Activated T-helper 2 cell treated with anti-CD3 and anti-CD28 coated beads, Interferon-gamma antibody, Interleukin-2, Interleukin-4, amounts not matched to agents 10 μg/mL and 5 μg/mL and 100 μg/mL, durations not matched to agents 14 hours and 24 hours and 36 hours (primary cell): Measurements from ENCODE around the gene PNLDC1. TPM values are rescaled to one million over a fixed set of nuclear protein-coding genes. Genes with fewer than 3 reads are reported as not detected.

Experiments used
- DNase-seq: peaks from one replicate; pipeline ENCODE4 v3.0.0; 2021; ENCODE audit warnings: low spot score
- H3K27ac Mint-ChIP-seq: one replicate; pipeline ENCODE4 v1.8.0; 2021; ENCODE audit warnings: mixed read lengths
- H3K27me3 Mint-ChIP-seq: one replicate; pipeline ENCODE4 v1.8.0; 2021; ENCODE audit warnings: low read depth, mixed read lengths
- H3K36me3 Mint-ChIP-seq: one replicate; pipeline ENCODE4 v1.8.0; 2021; ENCODE audit warnings: low read depth, mixed read lengths
- H3K4me1 Mint-ChIP-seq: one replicate; pipeline ENCODE4 v1.8.0; 2021; ENCODE audit warnings: low read depth, mixed read lengths
- H3K4me3 Mint-ChIP-seq: one replicate; pipeline ENCODE4 v1.8.0; 2021; ENCODE audit warnings: low read depth, mild to moderate bottlenecking, moderate library complexity, mixed read lengths
- H3K9me3 Mint-ChIP-seq: one replicate; pipeline ENCODE4 v1.8.0; 2021; ENCODE audit warnings: mixed read lengths
- intact Hi-C: fragments of 100-400 bp; cut with micrococcal nuclease; formaldehyde crosslinking; loops from one replicate; pipeline ENCODE4 v1.15.1; 2023
- total RNA-seq: library from RNA; stranded (reverse); gene quantifications from 2 replicates; pipeline ENCODE4 v1.2.3, GENCODE V29; 2022

The PNLDC1 gene
- total RNA-seq, 1 donor from 2014 or later, result 0.32 TPM

- peaks cover 46% of the 10 kb centered on the region for H3K4me1 Mint-ChIP-seq
- peak; percentile 91 for DNase-seq
- H3K27ac Mint-ChIP-seq, result peak within 1 kb of the TSS; percentile 93
- H3K36me3 Mint-ChIP-seq, result peaks cover 60% of the 10 kb centered on the region
- no peaks in the 10 kb centered on the region for H3K27me3 Mint-ChIP-seq
- intact Hi-C loops, result loop anchor here (1.0 kb wide), 3 partner anchors 27 to 69 kb away; partner anchors contain the start of genes SOD2 and TCP1
- H3K9me3 Mint-ChIP-seq, result no peaks in the 10 kb centered on the region
- peak within 1 kb of the TSS; percentile 93 for H3K4me3 Mint-ChIP-seq
Measured at GRCh38 chr6:159761873-159762680, 38.0 kb upstream of the PNLDC1 start, which contains the start of gene ACAT2. Gene ACAT2, plus strand, starts transcription at chr6:159762045. Its CDS starts 43 bp downstream, at chr6:159762088.

- no peaks in the 10 kb centered on the region for H3K9me3 Mint-ChIP-seq
- peak overlapping the region; percentile 90 for H3K27ac Mint-ChIP-seq
- peaks cover 61% of the 10 kb centered on the region for H3K36me3 Mint-ChIP-seq
- peaks cover 46% of the 10 kb centered on the region for H3K4me1 Mint-ChIP-seq
- peak overlapping the region; percentile 93 for H3K4me3 Mint-ChIP-seq
- DNase-seq, result peak; percentile 24
- intact Hi-C loops, result loop anchor here (1.0 kb wide), 3 partner anchors 27 to 69 kb away; partner anchors contain the start of genes SOD2 and TCP1
- no peaks in the 10 kb centered on the region for H3K27me3 Mint-ChIP-seq
Measured at GRCh38 chr6:159762681-159763293, 37.3 kb upstream of the PNLDC1 start.

DNA sequence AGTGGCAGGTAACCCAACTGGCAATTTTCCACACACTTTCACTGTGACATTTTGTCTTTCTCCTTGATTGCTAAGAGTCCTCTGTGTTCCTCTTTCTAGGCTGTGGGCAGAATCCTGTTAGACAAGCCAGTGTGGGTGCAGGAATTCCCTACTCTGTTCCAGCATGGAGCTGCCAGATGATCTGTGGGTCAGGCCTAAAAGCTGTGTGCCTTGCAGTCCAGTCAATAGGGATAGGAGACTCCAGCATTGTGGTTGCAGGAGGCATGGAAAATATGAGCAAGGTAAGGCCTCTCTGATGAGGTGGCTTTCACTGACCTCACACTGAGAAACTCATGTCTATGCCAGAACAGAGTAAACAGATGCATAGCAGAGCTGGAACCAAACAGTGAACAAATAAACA, 33.2 kb upstream of the PNLDC1 start:
- Mint-ChIP-seq H3K27me3 (no peaks in the 10 kb centered on the region), H3K9me3 (peaks cover 3% of the 10 kb centered on the region), H3K4me1 (peaks cover 26% of the 10 kb centered on the region), H3K27ac (peak overlapping the region; percentile 66), H3K36me3 (peaks cover 81% of the 10 kb centered on the region), H3K4me3 (no peak overlapping the region)
- DNase-seq, result no peak
- intact Hi-C loops, result no loop called here

- Mint-ChIP-seq H3K27me3 (no peaks in the 10 kb centered on the region), H3K4me3 (no peak overlapping the region), H3K36me3 (peaks cover 84% of the 10 kb centered on the region), H3K27ac (peak overlapping the region; percentile 53), H3K4me1 (peaks cover 21% of the 10 kb centered on the region), H3K9me3 (peaks cover 3% of the 10 kb centered on the region)
- intact Hi-C loops, result no loop called here
- DNase-seq, result no peak
Measured at GRCh38 chr6:159769470-159769869, 30.6 kb upstream of the PNLDC1 start.

DNA sequence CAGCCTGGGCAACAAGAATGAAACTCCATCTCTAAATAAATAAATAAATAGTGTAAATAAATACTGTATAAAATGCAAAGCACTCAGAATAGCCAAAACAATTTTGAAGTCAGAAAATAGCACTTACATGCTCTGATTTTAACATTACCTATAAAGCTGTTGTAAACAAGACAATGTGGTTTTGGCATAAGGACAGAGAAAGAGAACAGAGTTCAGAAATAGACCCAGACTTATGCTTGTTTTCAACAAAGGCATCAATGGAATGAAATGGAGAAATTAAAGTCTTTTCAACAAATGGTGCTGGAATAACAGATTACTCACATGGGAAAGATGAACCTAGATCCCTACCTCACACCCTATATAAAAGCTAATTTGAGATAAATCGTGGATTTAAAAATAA, 27.9 kb upstream of the PNLDC1 start:
- intact Hi-C loops, result no loop called here
- Mint-ChIP-seq H3K4me1 (peaks cover 5% of the 10 kb centered on the region), H3K27ac (no peak overlapping the region), H3K27me3 (no peaks in the 10 kb centered on the region), H3K9me3 (peaks cover 3% of the 10 kb centered on the region), H3K4me3 (no peak overlapping the region), H3K36me3 (peaks cover 84% of the 10 kb centered on the region)
- DNase-seq, result no peak

GRCh38 chr6:159777240-159777904, 22.7 kb upstream of the PNLDC1 start:
- peaks cover 87% of the 10 kb centered on the region for H3K36me3 Mint-ChIP-seq
- no peak for DNase-seq
- no peaks in the 10 kb centered on the region for H3K9me3 Mint-ChIP-seq
- H3K4me1 Mint-ChIP-seq, result peaks cover 12% of the 10 kb centered on the region
- no peaks in the 10 kb centered on the region for H3K27me3 Mint-ChIP-seq
- no peak overlapping the region for H3K27ac Mint-ChIP-seq
- no peak overlapping the region for H3K4me3 Mint-ChIP-seq
- intact Hi-C loops, result no loop called here

- intact Hi-C loops, result no loop called here
- H3K4me1 Mint-ChIP-seq, result peaks cover 19% of the 10 kb centered on the region
- peaks cover 93% of the 10 kb centered on the region for H3K36me3 Mint-ChIP-seq
- DNase-seq, result no peak
- H3K4me3 Mint-ChIP-seq, result no peak overlapping the region
- H3K27ac Mint-ChIP-seq, result no peak overlapping the region
- H3K27me3 Mint-ChIP-seq, result no peaks in the 10 kb centered on the region
- H3K9me3 Mint-ChIP-seq, result no peaks in the 10 kb centered on the region
Measured at GRCh38 chr6:159778131-159778530, 21.9 kb upstream of the PNLDC1 start.

DNA sequence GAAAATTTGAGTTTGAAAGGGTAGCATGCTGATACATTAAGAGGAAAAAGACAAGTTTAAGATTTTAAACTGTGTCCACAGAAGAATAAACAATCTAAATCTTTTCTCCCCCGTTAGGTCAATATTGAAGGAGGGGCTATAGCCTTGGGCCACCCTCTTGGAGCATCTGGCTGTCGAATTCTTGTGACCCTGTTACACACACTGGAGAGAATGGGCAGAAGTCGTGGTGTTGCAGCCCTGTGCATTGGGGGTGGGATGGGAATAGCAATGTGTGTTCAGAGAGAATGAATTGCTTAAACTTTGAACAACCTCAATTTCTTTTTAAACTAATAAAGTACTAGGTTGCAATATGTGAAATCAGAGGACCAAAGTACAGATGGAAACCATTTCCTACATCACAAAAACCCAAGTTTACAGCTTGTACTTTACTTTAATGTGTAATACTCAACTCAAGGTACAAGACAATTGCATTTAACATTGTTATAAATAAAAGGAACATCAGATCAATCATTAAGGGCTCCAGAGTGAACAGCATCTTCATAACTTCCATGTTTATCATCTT, 21.5 kb upstream of the PNLDC1 start:
- H3K27ac Mint-ChIP-seq, result no peak overlapping the region

GRCh38 chr6:159788276-159788675, 11.8 kb upstream of the PNLDC1 start:
- Mint-ChIP-seq H3K27ac (peak overlapping the region; percentile 86), H3K27me3 (no peaks in the 10 kb centered on the region), H3K4me1 (peaks cover 45% of the 10 kb centered on the region), H3K4me3 (peak overlapping the region; percentile 96), H3K36me3 (peaks cover 73% of the 10 kb centered on the region), H3K9me3 (no peaks in the 10 kb centered on the region)
- no peak for DNase-seq
- intact Hi-C loops, result loop anchor here (2.0 kb wide), 1 partner anchor 181 kb away; the partner anchor contains the start of gene IGF2R

More for the DNA sequence above, 21.5 kb upstream of the PNLDC1 start:
- Mint-ChIP-seq H3K9me3 (no peaks in the 10 kb centered on the region), H3K4me3 (no peak overlapping the region), H3K36me3 (peaks cover 92% of the 10 kb centered on the region), H3K27me3 (no peaks in the 10 kb centered on the region), H3K4me1 (peaks cover 19% of the 10 kb centered on the region)
- DNase-seq, result no peak
- intact Hi-C loops, result no loop called here

DNA sequence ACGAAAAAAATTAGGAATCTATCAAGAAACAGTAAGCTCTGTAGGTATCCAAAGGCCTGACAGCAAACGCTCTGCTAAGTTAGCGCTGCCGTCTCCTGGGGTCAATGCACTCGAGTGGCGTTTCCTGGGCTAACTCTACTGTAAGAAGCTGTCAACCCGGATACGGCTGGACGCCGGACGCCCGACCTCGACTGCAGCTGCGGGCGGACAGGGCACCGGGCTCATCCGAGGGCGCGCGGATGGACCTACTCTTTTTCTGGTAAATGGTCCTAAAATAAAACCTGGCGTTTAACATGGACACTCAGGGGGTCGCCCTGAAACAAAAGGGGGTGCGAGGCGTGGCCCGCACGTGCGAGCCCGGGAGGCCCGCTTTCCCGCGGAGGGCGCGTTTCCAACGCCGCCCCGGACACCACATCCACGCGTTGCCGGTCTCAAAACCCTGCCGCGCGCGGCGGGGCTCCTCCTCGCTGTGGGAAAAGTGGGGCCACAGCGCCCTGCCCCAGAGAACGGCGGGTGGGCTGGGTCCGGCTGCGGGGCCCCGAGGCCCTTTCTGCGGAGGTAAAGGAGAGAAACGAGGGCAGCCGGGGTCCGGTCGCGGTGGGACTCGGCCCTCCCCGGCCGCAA, 11.2 kb upstream of the PNLDC1 start:
- Mint-ChIP-seq H3K27me3 (no peaks in the 10 kb centered on the region), H3K4me3 (peak overlapping the region; percentile 96), H3K27ac (peak overlapping the region; percentile 86), H3K4me1 (peaks cover 44% of the 10 kb centered on the region), H3K9me3 (no peaks in the 10 kb centered on the region), H3K36me3 (peaks cover 74% of the 10 kb centered on the region)
- intact Hi-C loops, result loop anchor here (1.0 to 2.0 kb wide), 4 partner anchors 27 to 180 kb away; partner anchors contain the start of genes ACAT2, IGF2R and WTAP
- DNase-seq, result peak; percentile 16

DNA sequence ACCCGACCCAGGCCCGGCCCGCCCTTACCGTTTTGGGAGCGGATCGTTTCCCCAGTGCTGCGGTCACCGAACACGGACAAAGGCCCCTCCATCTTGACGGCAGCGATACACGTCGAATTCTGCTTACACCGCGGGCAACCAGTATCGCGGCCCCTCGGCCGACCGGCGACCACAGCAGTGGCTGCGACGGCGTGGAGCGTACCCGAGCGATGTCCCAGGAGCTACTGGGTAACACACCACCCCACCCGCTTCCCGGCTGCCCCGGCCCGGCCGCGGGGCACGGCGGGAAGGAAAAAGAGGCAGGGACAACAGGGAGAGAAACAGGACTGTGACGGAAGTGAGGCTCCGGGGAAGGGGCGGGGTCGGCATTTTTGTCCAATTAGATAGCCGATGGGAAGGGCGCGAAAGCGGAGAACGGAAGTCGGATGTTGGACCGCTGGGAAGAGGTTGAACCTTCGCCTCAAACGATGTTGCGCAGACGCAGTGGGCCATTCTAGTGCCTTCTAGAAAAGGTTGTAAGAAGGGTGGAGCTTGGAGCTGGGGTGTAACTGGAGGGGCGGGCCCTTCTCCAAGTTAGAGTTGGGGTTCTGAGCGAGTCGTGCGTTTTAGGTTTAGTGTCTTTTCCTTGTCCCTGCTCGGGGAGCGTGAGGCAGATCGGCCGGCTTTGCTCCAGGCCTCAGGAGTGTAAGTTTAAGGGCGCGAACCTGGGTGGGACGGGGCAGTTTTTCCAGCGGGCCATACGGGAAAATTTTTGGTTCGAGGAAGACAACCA, 10.5 kb upstream of the PNLDC1 start, which contains the start of gene TCP1:
TSS of gene TCP1 (minus strand) at position 226 of the 772 bp plus-strand sequence. CDS start at position 92, 134 bp downstream.
- Mint-ChIP-seq H3K36me3 (peaks cover 76% of the 10 kb centered on the region), H3K27me3 (no peaks in the 10 kb centered on the region), H3K4me1 (peaks cover 46% of the 10 kb centered on the region), H3K4me3 (peak within 1 kb of the TSS; percentile 96), H3K9me3 (no peaks in the 10 kb centered on the region), H3K27ac (peak within 1 kb of the TSS; percentile 97)
- peak; percentile 99 for DNase-seq
- intact Hi-C loops, result loop anchor here (1.0 to 2.0 kb wide), 5 partner anchors 27 to 179 kb away; partner anchors contain the start of genes ACAT2, IGF2R and WTAP
